Measurements from ENCODE around the gene COPZ1.

DNA sequence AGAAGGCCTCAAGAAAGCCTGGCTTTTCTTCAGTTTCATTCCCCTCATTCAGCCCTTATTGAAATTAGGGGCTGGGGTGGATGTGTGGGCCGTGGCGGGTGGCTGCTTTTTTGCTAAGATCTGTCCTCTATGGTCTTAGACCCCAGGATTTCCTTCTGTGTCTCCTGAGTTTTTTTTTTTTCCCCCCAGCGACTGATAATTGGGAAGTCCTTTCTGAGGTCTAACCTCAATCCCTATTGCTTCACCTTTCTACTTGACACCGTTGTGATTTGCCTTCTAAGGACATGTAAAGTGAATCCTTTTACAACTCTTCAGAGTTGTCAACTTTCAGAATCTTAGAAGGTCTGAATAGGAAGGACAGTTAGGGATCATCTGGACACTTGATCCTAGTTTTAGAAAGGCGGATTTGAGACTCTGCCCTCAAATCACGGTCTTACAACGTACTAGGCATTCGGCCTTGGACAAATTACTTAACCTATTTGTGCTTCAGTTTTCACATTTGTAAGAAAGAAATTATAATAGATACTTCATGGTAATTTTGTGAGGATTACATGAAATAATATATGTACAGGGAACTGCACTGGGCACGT lies 34.9 kb downstream of the COPZ1 start:
- TF ChIP-seq, protein P1, sequence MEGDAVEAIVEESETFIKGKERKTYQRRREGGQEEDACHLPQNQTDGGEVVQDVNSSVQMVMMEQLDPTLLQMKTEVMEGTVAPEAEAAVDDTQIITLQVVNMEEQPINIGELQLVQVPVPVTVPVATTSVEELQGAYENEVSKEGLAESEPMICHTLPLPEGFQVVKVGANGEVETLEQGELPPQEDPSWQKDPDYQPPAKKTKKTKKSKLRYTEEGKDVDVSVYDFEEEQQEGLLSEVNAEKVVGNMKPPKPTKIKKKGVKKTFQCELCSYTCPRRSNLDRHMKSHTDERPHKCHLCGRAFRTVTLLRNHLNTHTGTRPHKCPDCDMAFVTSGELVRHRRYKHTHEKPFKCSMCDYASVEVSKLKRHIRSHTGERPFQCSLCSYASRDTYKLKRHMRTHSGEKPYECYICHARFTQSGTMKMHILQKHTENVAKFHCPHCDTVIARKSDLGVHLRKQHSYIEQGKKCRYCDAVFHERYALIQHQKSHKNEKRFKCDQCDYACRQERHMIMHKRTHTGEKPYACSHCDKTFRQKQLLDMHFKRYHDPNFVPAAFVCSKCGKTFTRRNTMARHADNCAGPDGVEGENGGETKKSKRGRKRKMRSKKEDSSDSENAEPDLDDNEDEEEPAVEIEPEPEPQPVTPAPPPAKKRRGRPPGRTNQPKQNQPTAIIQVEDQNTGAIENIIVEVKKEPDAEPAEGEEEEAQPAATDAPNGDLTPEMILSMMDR (IDR thresholded peaks at IDR 0.05; ENCODE audit: poor library complexity) = peak; percentile 5
- no peak for TF ChIP-seq EZH2 (IDR thresholded peaks at IDR 0.05; ENCODE audit: borderline replicate concordance)
